IMR-90 (cell line): ENCODE results near the gene CLDN24. TPM values are rescaled to one million over a fixed set of nuclear protein-coding genes. Genes with fewer than 3 reads are reported as not detected.

Source experiments
- ATAC-seq: fragments of 200-7000 bp; cut with Tn5 transposase; 2 replicates; pipeline ENCODE4 v1.9.1; 2020; ENCODE audit warnings: low read depth, mild to moderate bottlenecking, moderate library complexity
- BruUV-seq: library from RNA; stranded (reverse); fragments of 400-500 nt; replicated peaks from 2 replicates; lab custom pipeline; 2021; lab: Mats Ljungman, UMichigan
- CTCF ChIA-PET: fragments of 300-600 bp; formaldehyde crosslinking; extraction: SDS; loops from one replicate; lab custom pipeline; 2021; ENCODE audit warnings: antibody characterized with exemption; lab: Yijun Ruan, JAX
- POLR2A ChIA-PET: fragments of 300-600 bp; sonication (Branson Sonifier 250); formaldehyde crosslinking; loops from one replicate; lab custom pipeline; 2022; ENCODE audit warnings: antibody characterized with exemption; ENCODE audit not compliant: unreplicated experiment; lab: Charles Lee
- DNase-seq: peaks from one replicate; pipeline ENCODE4 v3.0.0; 2013
- H2AFZ ChIP-seq: replicated peaks from 2 replicates; pipeline ENCODE3; 2013; ENCODE audit warnings: low read length, mild to moderate bottlenecking; ENCODE audit not compliant: poor library complexity
- H2AK5ac ChIP-seq: 2 replicates; pipeline ENCODE4 v1.6.1; 2013; ENCODE audit warnings: low read depth, low read length, inconsistent platforms
- H2AK9ac ChIP-seq: replicated peaks from 2 replicates; pipeline ENCODE3; 2013; ENCODE audit warnings: mild to moderate bottlenecking, low read depth, low read length, moderate library complexity; ENCODE audit not compliant: poor library complexity
- H2BK120ac ChIP-seq: 2 replicates; pipeline ENCODE4 v1.6.1; 2013; ENCODE audit warnings: low read depth, low read length, inconsistent platforms
- H2BK15ac ChIP-seq: 3 replicates; pipeline ENCODE4 v1.6.1; 2013; ENCODE audit warnings: low read depth, low read length, inconsistent platforms
- H2BK20ac ChIP-seq: 2 replicates; pipeline ENCODE4 v1.6.1; 2013; ENCODE audit warnings: low read depth, mild to moderate bottlenecking, inconsistent platforms, low read length, moderate library complexity
- H2BK5ac ChIP-seq: 2 replicates; pipeline ENCODE4 v1.6.1; 2013; ENCODE audit warnings: mild to moderate bottlenecking, low read depth, low read length, inconsistent platforms; ENCODE audit not compliant: poor library complexity, severe bottlenecking
- H3K14ac ChIP-seq: replicated peaks from 2 replicates; pipeline ENCODE4 v1.6.1; 2013; ENCODE audit warnings: low read depth, low read length, inconsistent platforms
- H3K18ac ChIP-seq: 2 replicates; pipeline ENCODE4 v1.6.1; 2013; ENCODE audit warnings: low read depth, low read length, control low read depth
- H3K23ac ChIP-seq: 2 replicates; pipeline ENCODE4 v1.6.1; 2013; ENCODE audit warnings: low read depth, low read length, inconsistent platforms
- H3K27ac ChIP-seq: 2 replicates; pipeline ENCODE4 v1.5.1; 2013; ENCODE audit warnings: mild to moderate bottlenecking, control low read depth, low read length; ENCODE audit not compliant: insufficient read depth
- H3K27me3 ChIP-seq: 2 replicates; pipeline ENCODE4 v1.6.1; 2013; ENCODE audit warnings: low read length; ENCODE audit not compliant: control insufficient read depth, insufficient read depth
- H3K36me3 ChIP-seq: 2 replicates; pipeline ENCODE4 v1.6.1; 2013; ENCODE audit warnings: low read length, mixed read lengths; ENCODE audit not compliant: control insufficient read depth, insufficient read depth
- H3K4ac ChIP-seq: 2 replicates; pipeline ENCODE4 v1.6.1; 2013; ENCODE audit warnings: low read depth, low read length, inconsistent platforms
- H3K4me1 ChIP-seq: 2 replicates; pipeline ENCODE4 v1.6.1; 2013; ENCODE audit warnings: low read length, mixed read lengths; ENCODE audit not compliant: control insufficient read depth, insufficient read depth
- H3K4me2 ChIP-seq: 2 replicates; pipeline ENCODE4 v1.6.1; 2013; ENCODE audit warnings: low read depth, mild to moderate bottlenecking, control low read depth, low read length, moderate library complexity
- H3K4me3 ChIP-seq: 2 replicates; pipeline ENCODE4 v1.5.1; 2013; ENCODE audit warnings: low read depth, mild to moderate bottlenecking, control low read depth, low read length, moderate library complexity; ENCODE audit not compliant: insufficient read depth
- H3K56ac ChIP-seq: 2 replicates; pipeline ENCODE4 v1.6.1; 2013; ENCODE audit warnings: low read length, inconsistent platforms; ENCODE audit not compliant: insufficient read depth; ENCODE audit errors: extremely low read depth
- H3K79me1 ChIP-seq, 2 experiments: 2 replicates each; pipeline ENCODE4 v1.6.1; 2013; ENCODE audit warnings: low read length in 2 of 2, inconsistent platforms in 1 of 2, low read depth in 1 of 2
- H3K9ac ChIP-seq: 2 replicates; pipeline ENCODE4 v1.6.1; 2013; ENCODE audit warnings: low read depth, low read length, control low read depth
- H3K9me1 ChIP-seq: 2 replicates; pipeline ENCODE4 v1.6.1; 2013; ENCODE audit warnings: low read length, inconsistent platforms; ENCODE audit not compliant: insufficient read depth
- H3K9me3 ChIP-seq: 2 replicates; pipeline ENCODE4 v1.6.1; 2013; ENCODE audit warnings: low read length; ENCODE audit not compliant: control insufficient read depth, insufficient read depth
- H4K20me1 ChIP-seq: 2 replicates; pipeline ENCODE4 v1.6.1; 2013; ENCODE audit warnings: low read length, inconsistent platforms; ENCODE audit not compliant: insufficient read depth
- H4K5ac ChIP-seq: 2 replicates; pipeline ENCODE4 v1.6.1; 2013; ENCODE audit warnings: mild to moderate bottlenecking, low read depth, low read length, control low read depth
- H4K8ac ChIP-seq, 2 experiments: 2 replicates each; pipeline ENCODE4 v1.6.1; 2013; ENCODE audit warnings: low read depth in 2 of 2, low read length in 2 of 2, control low read depth in 1 of 2, inconsistent platforms in 1 of 2
- H4K91ac ChIP-seq: 2 replicates; pipeline ENCODE4 v1.6.1; 2013; ENCODE audit warnings: low read depth, low read length, inconsistent platforms; ENCODE audit not compliant: insufficient read depth
- BHLHE40 ChIP-seq: fragments of 150-350 bp; IDR thresholded peaks from 2 replicates; pipeline ENCODE4 v1.6.1; 2016; ENCODE audit warnings: mild to moderate bottlenecking, low read depth, low read length
- CEBPB ChIP-seq: IDR thresholded peaks from 2 replicates; pipeline ENCODE4 v1.6.1; 2012; ENCODE audit warnings: low read depth, low read length, improper control_type of control experiment
- CHD1 ChIP-seq: IDR thresholded peaks from 2 replicates; pipeline ENCODE4 v1.6.1; 2012; ENCODE audit warnings: low read depth, low read length, improper control_type of control experiment
- ELK1 ChIP-seq: fragments of 150-350 bp; IDR thresholded peaks from 2 replicates; pipeline ENCODE4 v1.6.1; 2016; ENCODE audit warnings: low read depth, mild to moderate bottlenecking, low read length, moderate library complexity, borderline replicate concordance
- FOS ChIP-seq: fragments of 150-350 bp; IDR thresholded peaks from 2 replicates; pipeline ENCODE4 v1.6.1; 2016; ENCODE audit warnings: low read depth, low read length
- MAFK ChIP-seq: IDR thresholded peaks from 2 replicates; pipeline ENCODE4 v1.6.1; 2012; ENCODE audit warnings: low read depth, low read length, improper control_type of control experiment
- MAZ ChIP-seq: IDR thresholded peaks from 2 replicates; pipeline ENCODE4 v1.6.1; 2012; ENCODE audit warnings: low read depth, mild to moderate bottlenecking, low read length, improper control_type of control experiment, moderate library complexity, borderline replicate concordance
- MXI1 ChIP-seq: IDR thresholded peaks from 2 replicates; pipeline ENCODE4 v1.6.1; 2012; ENCODE audit warnings: low read depth, mild to moderate bottlenecking, low read length, moderate library complexity, borderline replicate concordance
- NFE2L2 ChIP-seq: fragments of 150-350 bp; IDR thresholded peaks from 2 replicates; pipeline ENCODE4 v1.6.1; 2016; ENCODE audit warnings: low read depth, mild to moderate bottlenecking, low read length
- POLR2A ChIP-seq: IDR thresholded peaks from 2 replicates; pipeline ENCODE4 v1.6.1; 2012; ENCODE audit warnings: mild to moderate bottlenecking, low read depth, low read length
- RAD21 ChIP-seq: IDR thresholded peaks from 2 replicates; pipeline ENCODE4 v1.6.1; 2012; ENCODE audit warnings: low read length, improper control_type of control experiment
- RCOR1 ChIP-seq: IDR thresholded peaks from 2 replicates; pipeline ENCODE4 v1.6.1; 2012; ENCODE audit warnings: mild to moderate bottlenecking, low read length, improper control_type of control experiment; ENCODE audit not compliant: insufficient replicate concordance
- RFX5 ChIP-seq: IDR thresholded peaks from 2 replicates; pipeline ENCODE4 v1.8.0; 2012; ENCODE audit warnings: low read depth, mild to moderate bottlenecking, low read length, moderate library complexity
- SMC3 ChIP-seq: fragments of 150-350 bp; IDR thresholded peaks from 2 replicates; pipeline ENCODE4 v1.6.1; 2016; ENCODE audit warnings: low read depth, mild to moderate bottlenecking, antibody characterized with exemption, low read length, moderate library complexity
- USF2 ChIP-seq: fragments of 150-350 bp; IDR thresholded peaks from 2 replicates; pipeline ENCODE4 v1.6.1; 2017; ENCODE audit warnings: mild to moderate bottlenecking, antibody characterized with exemption, low read length, low read depth
- WGBS, 2 experiments: methylation state at CpG; one replicate each; pipeline versions ENCODE4 v1.1.5 to v1.1.7; 2013; ENCODE audit warnings: missing lambda C conversion rate in 2 of 2; ENCODE audit not compliant: insufficient read length in 1 of 2; ENCODE audit errors: extremely low coverage in 2 of 2; 5-methylcytosine and 5-hydroxymethylcytosine counted together
- dilution Hi-C: fragments of 300-500 bp; cut with HindIII; formaldehyde crosslinking; loops from one replicate; pipeline ENCODE4 v1.14.3; 2018; ENCODE audit warnings: low sequenced_read_pairs; ENCODE audit not compliant: unreplicated experiment
- in situ Hi-C: fragments of 300-500 bp; cut with MboI; formaldehyde crosslinking; loops from 3 replicates; pipeline ENCODE4 v1.14.3; 2019; ENCODE audit warnings: low sequenced_read_pairs, inconsistent platforms, mixed read lengths
- intact Hi-C: fragments of 100-400 bp; cut with micrococcal nuclease; formaldehyde crosslinking; loops from 2 replicates; pipeline ENCODE4 v1.10.0; 2022
- polyA plus RNA-seq, 3 experiments: library from polyadenylated mRNA; depleted of rRNA; stranded (reverse); fragments of >200 nt; gene quantifications; 2 replicates each; pipeline ENCODE4 v1.2.3, GENCODE V29; 2012; ENCODE audit warnings: low replicate concordance in 1 of 3
- total RNA-seq: library from RNA; depleted of rRNA; stranded (reverse); fragments of >200 nt; gene quantifications from 2 replicates; pipeline ENCODE4 v1.2.3, GENCODE V29; 2012

CLDN24 gene
- total and polyA plus RNA-seq, 2 of the 4 experiments (the other 2 are of a cell fraction), result not detected

- TF ChIP-seq FOS, result peak; percentile 58; the same call in 1 of the 2 replicates
These were observed 37.3 kb downstream of the CLDN24 start (continued) for GRCh38 chr4:183284965-183285364.

GRCh38 chr4:183284258-183284785, 37.9 kb downstream of the CLDN24 start:
- WGBS, 2 experiments, result 73% methylated on average over 6 of the region's 12 CpGs; no CpG with 5 or more reads in 1 of the 2 experiments
- dilution Hi-C loops, result no loop called here
- peak overlapping the region; percentile 69 for H2BK20ac ChIP-seq

More at GRCh38 chr4:183284258-183284785, 37.9 kb downstream of the CLDN24 start:
- no peak for TF ChIP-seq POLR2A
- no peak for TF ChIP-seq MAZ
- no peak for TF ChIP-seq CHD1
- TF ChIP-seq MAFK, result no peak
- TF ChIP-seq FOS, result no peak
- TF ChIP-seq ELK1, result no peak
- no peak for TF ChIP-seq CEBPB
- TF ChIP-seq RFX5, result no peak
- no peak for TF ChIP-seq SMC3
- TF ChIP-seq BHLHE40, result no peak
- TF ChIP-seq NFE2L2, result no peak
- TF ChIP-seq USF2, result no peak
- TF ChIP-seq RAD21, result no peak
- no peak for TF ChIP-seq RCOR1
- TF ChIP-seq MXI1, result no peak
- ChIA-PET POLR2A (interaction anchor here (0.6 kb wide), 1 partner anchor 125 kb away, joined by 3 read pairs; no protein-coding TSS in a partner anchor), CTCF (interaction anchor here (1.2 to 1.7 kb wide), 2 partner anchors 22 to 115 kb away, joined by 5 read pairs; no protein-coding TSS in a partner anchor)
- peak overlapping the region; percentile 25; the same call in 1 of the 3 replicates for H2BK15ac ChIP-seq
- H2BK120ac ChIP-seq, result peak overlapping the region; percentile 48
- peak overlapping the region; percentile 15; the same call in 1 of the 2 replicates for H4K5ac ChIP-seq
- H3K9me1 ChIP-seq, result peaks cover 24% of the 10 kb centered on the region
- H3K4me1 ChIP-seq, result peaks cover 13% of the 10 kb centered on the region
- H3K18ac ChIP-seq, result 0 out of 2 replicates have a peak overlapping the region, but pooled peaks have one; percentile 33
- H3K14ac ChIP-seq, result peak overlapping the region; percentile 24
- H4K91ac ChIP-seq, result peak overlapping the region; percentile 4; the same call in 1 of the 2 replicates
- no peaks in the 10 kb centered on the region for H3K9me3 ChIP-seq
- peak overlapping the region; percentile 32 for H2BK5ac ChIP-seq
- H4K8ac ChIP-seq, result peak overlapping the region in 1 of 2 experiments; percentile 4; a peak in 1 of 4 replicates
- in situ Hi-C loops (no loop called here), intact Hi-C loops (no loop called here)
- peak overlapping the region; percentile 44; the same call in 1 of the 2 replicates for H3K4ac ChIP-seq
- DNase-seq (no peak), ATAC-seq (no peak)
- H3K9ac ChIP-seq, result no peak overlapping the region
- H3K36me3 ChIP-seq, result peaks cover 43% of the 10 kb centered on the region
- H2AK9ac ChIP-seq, result no peak overlapping the region
- H3K56ac ChIP-seq, result no peak overlapping the region
- peak overlapping the region; percentile 13; the same call in 1 of the 2 replicates for H3K23ac ChIP-seq
- H3K4me3 ChIP-seq, result no peak overlapping the region
- BruUV-seq, result no TSS peak
- peaks cover 0 to 20% of the 10 kb centered on the region in 2 experiments; a peak in 2 of 4 replicates for H3K79me1 ChIP-seq
- peaks cover 4% of the 10 kb centered on the region; the same call in 1 of the 2 replicates for H4K20me1 ChIP-seq
- peak overlapping the region; percentile 52 for H3K27ac ChIP-seq
- H2AK5ac ChIP-seq, result peak overlapping the region; percentile 22
- no peak overlapping the region for H3K4me2 ChIP-seq
- no peak overlapping the region for H2AFZ ChIP-seq
- no peaks in the 10 kb centered on the region for H3K27me3 ChIP-seq
